CD4-positive, alpha-beta T cell (primary cell): ENCODE data around the gene NKIRAS2. TPM values are rescaled to one million over a fixed set of nuclear protein-coding genes. Genes with fewer than 3 reads are reported as not detected.

Source experiments
- ATAC-seq: fragments of 200-7000 bp; cut with Tn5 transposase; one replicate; pipeline ENCODE4 v1.10.0; 2022; ENCODE audit warnings: mild to moderate bottlenecking; ENCODE audit not compliant: poor library complexity
- CTCF ChIA-PET: fragments of 350-600 bp; sonication (Branson Sonifier 250); formaldehyde crosslinking; loops from one replicate; lab custom pipeline; 2021; ENCODE audit warnings: antibody characterized with exemption, inconsistent platforms; lab: Charles Lee
- POLR2A ChIA-PET: fragments of 350-600 bp; sonication (Branson Sonifier 250); formaldehyde crosslinking; loops from one replicate; lab custom pipeline; 2021; ENCODE audit warnings: antibody characterized with exemption, inconsistent platforms; lab: Charles Lee
- DNase-seq, 14 experiments: peaks; one replicate each; pipeline ENCODE4 v3.0.0-alpha.2; 2013 to 2020; ENCODE audit warnings: mixed read lengths in 2 of 14
- H3K27ac ChIP-seq, 2 donors: one replicate each; pipeline versions ENCODE4 v1.5.1 to v1.7.0; 2013; ENCODE audit warnings: low read length in 2 of 2, low read depth in 1 of 2, mild to moderate bottlenecking in 1 of 2
- H3K27me3 ChIP-seq, 2 experiments: 1 replicate in 1 of 2; 2 replicates in 1 of 2; pipeline versions ENCODE4 v1.6.1 to v1.7.0; 2013; ENCODE audit warnings: low read length in 2 of 2, control low read depth in 1 of 2, mild to moderate bottlenecking in 1 of 2, moderate library complexity in 1 of 2; ENCODE audit not compliant: insufficient read depth in 2 of 2, control insufficient read depth in 1 of 2
- H3K36me3 ChIP-seq: one replicate; pipeline ENCODE4 v1.6.1; 2013; ENCODE audit warnings: low read length, control low read depth; ENCODE audit not compliant: insufficient read depth
- H3K4me1 ChIP-seq: one replicate; pipeline ENCODE4 v1.6.1; 2013; ENCODE audit warnings: low read length, control low read depth; ENCODE audit not compliant: insufficient read depth
- H3K4me3 ChIP-seq: one replicate; pipeline ENCODE4 v1.5.1; 2013; ENCODE audit warnings: mild to moderate bottlenecking, low read length, moderate library complexity
- H3K9me3 ChIP-seq, 2 experiments: 1 replicate in 1 of 2; 2 replicates in 1 of 2; pipeline versions ENCODE4 v1.6.1 to v1.7.0; 2013; ENCODE audit warnings: low read length in 2 of 2, mild to moderate bottlenecking in 2 of 2, control low read depth in 1 of 2, moderate library complexity in 1 of 2; ENCODE audit not compliant: control insufficient read depth in 1 of 2, insufficient read depth in 1 of 2
- H3K27ac Mint-ChIP-seq: one replicate; pipeline ENCODE4 v1.8.0; 2020; ENCODE audit warnings: mixed read lengths
- H3K27me3 Mint-ChIP-seq: one replicate; pipeline ENCODE4 v1.8.0; 2021; ENCODE audit warnings: mixed read lengths
- H3K36me3 Mint-ChIP-seq: one replicate; pipeline ENCODE4 v1.8.0; 2021; ENCODE audit warnings: low read depth, mixed read lengths
- H3K4me1 Mint-ChIP-seq: one replicate; pipeline ENCODE4 v1.8.0; 2021; ENCODE audit warnings: low read depth, mixed read lengths
- H3K4me3 Mint-ChIP-seq: one replicate; pipeline ENCODE4 v1.8.0; 2020; ENCODE audit warnings: mild to moderate bottlenecking, mixed read lengths
- H3K9me3 Mint-ChIP-seq: one replicate; pipeline ENCODE4 v1.8.0; 2020; ENCODE audit warnings: mixed read lengths
- intact Hi-C, 2 experiments: fragments of 100-400 bp; cut with DNase I in 1 of 2; cut with micrococcal nuclease in 1 of 2; formaldehyde crosslinking; loops; one replicate each; pipeline versions ENCODE4 v1.15.1 to v1.9.0; 2023 to 2025; cut with DNase I, micrococcal nuclease
- polyA plus RNA-seq, 2 donors: library from polyadenylated mRNA; unstranded; fragments of 120-200 nt; gene quantifications; one replicate each; pipeline ENCODE4 v1.2.1, GENCODE V29; 2013
- total RNA-seq, 174 experiments: library from RNA in 2 of 174; stranded (reverse) in 2 of 174; gene quantifications; one replicate each; pipeline ENCODE4 v1.2.3 and lab custom pipeline; 2021 to 2026
- TF ChIP-seq, protein P1 (sequence below): fragments of 200-600 bp; IDR thresholded peaks from one replicate; pipeline ENCODE4 v1.8.0; 2022; ENCODE audit warnings: antibody characterized with exemption, mild to moderate bottlenecking

NKIRAS2 gene
- total RNA-seq (10 to 100 TPM; 12.5 to 12.9 TPM), total RNA-seq (lab: John Stamatoyannopoulos, UW) (14.9 to 49.2 (median 29.9) reads per million in 172 experiments)
- polyA plus RNA-seq (2013, experiment 1 of 2) = 21.6 TPM
- 22.8 TPM for polyA plus RNA-seq (2013, experiment 2 of 2)

DNA sequence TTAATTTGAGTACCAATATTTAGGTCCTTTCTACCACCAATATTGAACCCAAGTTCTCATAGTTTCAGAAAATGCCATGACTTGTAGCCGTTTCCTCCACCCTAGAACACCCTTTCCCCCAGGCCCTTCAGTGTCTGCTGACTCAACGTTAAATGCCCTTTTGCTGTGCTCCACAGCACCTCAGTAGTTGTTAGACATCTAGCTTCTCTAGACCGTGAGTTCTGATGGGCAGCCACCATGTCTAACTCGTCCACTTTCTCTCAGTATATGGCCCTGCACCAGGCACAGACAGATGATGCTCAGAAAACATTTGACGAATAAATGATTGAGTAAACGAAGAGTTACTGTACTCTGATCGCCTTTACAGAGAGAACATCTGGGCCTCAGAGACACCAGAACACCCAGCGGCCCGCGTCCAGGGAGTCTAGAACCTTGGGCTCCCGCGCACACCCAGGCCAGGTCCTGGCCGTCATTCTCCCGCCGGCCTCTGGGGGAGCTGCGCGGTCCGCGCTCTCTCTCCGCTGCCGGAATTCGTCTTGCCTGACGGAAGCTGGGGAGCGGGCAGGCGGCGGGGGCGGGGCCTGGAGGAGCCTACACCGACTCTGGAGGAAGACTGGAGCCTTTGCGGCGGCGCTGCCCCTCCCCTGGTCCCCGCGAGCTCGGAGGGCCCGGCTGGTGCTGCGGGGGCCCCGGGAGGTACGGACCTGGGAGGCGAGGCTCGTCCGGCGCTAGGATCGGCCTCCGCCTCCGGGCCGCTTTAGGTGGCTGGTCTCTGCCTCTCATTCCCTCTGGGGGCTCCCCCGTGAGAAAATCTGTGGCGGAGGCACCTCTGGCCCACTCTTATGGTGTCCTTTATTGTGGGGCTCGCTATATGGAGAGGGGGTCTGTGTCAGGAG lies at the start of gene NKIRAS2:
NKIRAS2 (plus strand) TSS at position 582 of the 896 bp plus-strand sequence. CDS start 1,488 bp downstream, outside the sequence.
- Mint-ChIP-seq H3K9me3 (no peaks in the 10 kb centered on the region), H3K4me3 (peak within 1 kb of the TSS; percentile 100), H3K4me1 (peaks cover 66% of the 10 kb centered on the region), H3K27ac (peak within 1 kb of the TSS; percentile 98), H3K27me3 (no peaks in the 10 kb centered on the region), H3K36me3 (peaks cover 41% of the 10 kb centered on the region)
- DNase-seq (peak; percentile 88 to 95 (median 92)), ATAC-seq (peak; percentile 78)
- ChIA-PET CTCF (interaction anchor here (0.6 to 2.3 kb wide), 15 partner anchors 50 to 804 kb away, joined by 3 to 10 read pairs (median 4); partner anchors contain the start of genes BECN1, CNP, DHX58 and KAT2A), POLR2A (interaction anchor here (0.6 to 6.3 kb wide), 10 partner anchors 45 to 1341 kb away, joined by 3 to 81 read pairs (median 4); partner anchors contain the start of genes CNP, DHX58, ODAD4 and STAT3)
- Histone ChIP-seq H3K4me3 (peak within 1 kb of the TSS; percentile 93), H3K4me1 (peaks cover 56% of the 10 kb centered on the region), H3K9me3 (no peaks in the 10 kb centered on the region), H3K27ac (peak within 1 kb of the TSS; percentile 64 to 80), H3K36me3 (peaks cover 28% of the 10 kb centered on the region), H3K27me3 (no peaks in the 10 kb centered on the region)
- intact Hi-C loops = loop anchor here (5.0 to 10.0 kb wide), 4 partner anchors 52 to 1202 kb away; partner anchors contain the start of genes ACLY (in 1 of the 2) and CNP (in 1 of the 2)
- TF ChIP-seq, protein P1, sequence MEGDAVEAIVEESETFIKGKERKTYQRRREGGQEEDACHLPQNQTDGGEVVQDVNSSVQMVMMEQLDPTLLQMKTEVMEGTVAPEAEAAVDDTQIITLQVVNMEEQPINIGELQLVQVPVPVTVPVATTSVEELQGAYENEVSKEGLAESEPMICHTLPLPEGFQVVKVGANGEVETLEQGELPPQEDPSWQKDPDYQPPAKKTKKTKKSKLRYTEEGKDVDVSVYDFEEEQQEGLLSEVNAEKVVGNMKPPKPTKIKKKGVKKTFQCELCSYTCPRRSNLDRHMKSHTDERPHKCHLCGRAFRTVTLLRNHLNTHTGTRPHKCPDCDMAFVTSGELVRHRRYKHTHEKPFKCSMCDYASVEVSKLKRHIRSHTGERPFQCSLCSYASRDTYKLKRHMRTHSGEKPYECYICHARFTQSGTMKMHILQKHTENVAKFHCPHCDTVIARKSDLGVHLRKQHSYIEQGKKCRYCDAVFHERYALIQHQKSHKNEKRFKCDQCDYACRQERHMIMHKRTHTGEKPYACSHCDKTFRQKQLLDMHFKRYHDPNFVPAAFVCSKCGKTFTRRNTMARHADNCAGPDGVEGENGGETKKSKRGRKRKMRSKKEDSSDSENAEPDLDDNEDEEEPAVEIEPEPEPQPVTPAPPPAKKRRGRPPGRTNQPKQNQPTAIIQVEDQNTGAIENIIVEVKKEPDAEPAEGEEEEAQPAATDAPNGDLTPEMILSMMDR = peak; percentile 94

DNA sequence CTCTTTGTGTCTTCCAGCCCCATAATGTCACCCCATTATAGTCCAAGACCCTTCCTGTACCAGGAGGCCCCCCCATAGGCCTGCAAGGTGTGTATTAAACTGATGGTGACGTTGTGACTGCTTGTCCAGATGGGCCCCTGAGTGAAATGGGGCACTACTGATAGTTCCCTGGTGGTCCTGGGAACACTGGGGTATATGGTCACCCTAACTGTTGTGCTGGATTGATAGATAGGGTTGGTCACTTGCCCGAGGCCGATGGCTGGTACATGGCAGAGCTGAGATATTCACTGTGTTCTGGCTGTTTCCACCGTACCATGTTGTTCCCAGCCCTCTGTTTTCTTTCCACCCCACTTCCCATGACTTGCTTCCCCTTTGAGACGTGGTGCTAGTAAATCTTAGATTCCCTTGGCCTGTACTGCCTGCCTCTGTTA lies 49.0 kb upstream of the NKIRAS2 start:
- peak overlapping the region; percentile 29 for H3K27ac Mint-ChIP-seq
- Histone ChIP-seq H3K27ac (no peak overlapping the region), H3K4me1 (peaks cover 32% of the 10 kb centered on the region), H3K4me3 (no peak overlapping the region), H3K9me3 (no peaks in the 10 kb centered on the region), H3K36me3 (peaks cover 55% of the 10 kb centered on the region), H3K27me3 (no peaks in the 10 kb centered on the region)
- TF ChIP-seq, protein P1 = no peak
- H3K36me3 Mint-ChIP-seq = peaks cover 65% of the 10 kb centered on the region
- H3K4me1 Mint-ChIP-seq = peaks cover 32% of the 10 kb centered on the region
- ChIA-PET CTCF (no interaction called here), POLR2A (no interaction called here)
- DNase-seq (no peak), ATAC-seq (no peak)
- H3K27me3 Mint-ChIP-seq = no peaks in the 10 kb centered on the region
- no peaks in the 10 kb centered on the region for H3K9me3 Mint-ChIP-seq
- intact Hi-C loops = no loop called here
- no peak overlapping the region for H3K4me3 Mint-ChIP-seq

DNA sequence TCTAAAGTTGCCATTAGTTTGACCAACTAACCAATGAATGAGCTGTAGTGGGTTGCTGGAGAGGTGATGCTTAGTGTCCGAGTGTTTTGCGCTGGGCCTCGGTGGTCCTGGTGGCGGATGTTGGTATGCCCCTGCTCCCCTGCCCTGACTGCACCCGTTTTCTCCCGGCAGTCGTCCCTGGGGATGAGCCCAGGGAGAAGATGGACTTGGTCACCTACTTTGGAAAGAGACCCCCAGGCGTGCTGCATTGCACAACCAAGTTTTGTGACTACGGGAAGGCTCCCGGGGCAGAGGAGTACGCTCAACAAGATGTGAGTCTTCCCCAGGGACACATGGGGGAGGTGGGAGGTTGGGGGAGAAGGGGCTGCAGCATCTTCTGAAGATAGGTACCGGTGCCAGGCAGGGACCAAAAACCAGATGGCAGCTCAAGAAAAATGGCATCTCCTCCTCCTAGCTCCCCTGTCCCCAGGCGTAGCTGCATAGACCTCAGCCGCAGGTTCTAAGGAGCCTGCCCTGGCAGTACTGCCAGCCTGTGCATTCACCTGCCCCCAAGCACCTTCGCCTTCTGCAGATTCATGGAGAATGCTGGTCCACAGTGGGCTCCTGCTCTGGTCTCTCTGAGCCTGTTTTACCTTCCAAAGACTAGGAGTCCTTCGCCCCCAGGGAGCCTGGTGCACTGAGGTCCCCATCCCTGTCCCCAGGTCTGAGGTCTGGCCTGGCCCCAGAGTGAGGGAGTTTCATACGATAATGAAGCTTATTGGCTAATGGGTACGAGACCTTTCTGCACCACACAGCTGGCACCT lies 48.0 kb upstream of the NKIRAS2 start:
- peaks cover 72% of the 10 kb centered on the region for H3K36me3 Mint-ChIP-seq
- CTCF ChIA-PET = interaction anchor here (1.2 kb wide), 1 partner anchor 9 kb away, joined by 3 read pairs; no protein-coding TSS in a partner anchor

More for the DNA sequence above, 48.0 kb upstream of the NKIRAS2 start:
- ATAC-seq = no peak
- Mint-ChIP-seq H3K27ac (peak overlapping the region; percentile 25), H3K27me3 (no peaks in the 10 kb centered on the region), H3K4me1 (peaks cover 30% of the 10 kb centered on the region), H3K4me3 (no peak overlapping the region), H3K9me3 (no peaks in the 10 kb centered on the region)
- H3K27me3 ChIP-seq = no peaks in the 10 kb centered on the region
- H3K27ac ChIP-seq = no peak overlapping the region
- intact Hi-C loops = no loop called here
- H3K36me3 ChIP-seq = peaks cover 65% of the 10 kb centered on the region
- peaks cover 28% of the 10 kb centered on the region for H3K4me1 ChIP-seq
- H3K4me3 ChIP-seq = no peak overlapping the region
- TF ChIP-seq, protein P1 = no peak
- POLR2A ChIA-PET = interaction anchor here (1.1 kb wide), 1 partner anchor 54 kb away, joined by 3 read pairs; no protein-coding TSS in a partner anchor
- no peaks in the 10 kb centered on the region for H3K9me3 ChIP-seq
- DNase-seq = no peak
